ENCODE data around the gene AGPAT4. TPM values are rescaled to one million over a fixed set of nuclear protein-coding genes. Genes with fewer than 3 reads are reported as not detected.

AGPAT4 gene
- total and polyA plus RNA-seq, 9 donors, result 7.0 to 11.4 (median 8.4) TPM

DNA sequence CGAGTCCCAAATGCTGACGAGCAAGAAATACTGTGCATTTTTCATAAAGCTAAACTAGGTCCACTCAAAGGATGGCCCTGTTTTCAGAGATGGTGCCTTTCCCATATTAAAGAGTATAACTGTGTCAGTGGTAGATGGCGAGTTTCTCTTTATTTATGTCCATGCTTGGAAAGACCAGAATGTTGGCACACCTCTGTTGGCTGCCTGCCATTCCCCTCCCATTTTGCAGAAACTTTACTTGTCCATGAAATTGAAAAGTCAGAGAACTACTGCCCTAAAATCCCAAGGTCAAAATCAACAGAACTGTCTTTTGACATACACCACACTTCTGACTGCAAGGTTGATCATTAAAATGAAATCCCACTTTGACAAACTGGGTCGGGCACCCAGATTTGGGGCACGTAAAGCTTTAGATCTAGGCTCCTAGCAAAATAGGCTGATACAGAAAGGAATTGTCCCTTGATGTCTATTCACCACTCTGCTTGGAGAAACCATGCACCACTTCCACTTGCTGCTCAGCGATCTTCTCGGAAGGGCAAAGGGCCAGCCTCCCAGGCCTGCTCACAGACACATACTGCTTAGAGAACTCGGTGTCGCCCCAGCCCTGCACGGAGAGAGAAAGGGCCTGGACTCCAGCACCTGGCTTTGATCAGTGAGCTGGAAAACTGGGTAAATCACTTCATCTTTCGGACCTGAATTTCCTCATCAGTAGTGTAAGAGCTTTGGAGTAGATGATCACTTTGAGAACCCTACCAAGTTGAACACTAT lies 130.0 kb downstream of the AGPAT4 start:
- Histone ChIP-seq H3K4me3 (ENCODE audit: low read length) (no peak overlapping the region), H3K36me3 (ENCODE audit: control insufficient read depth, insufficient read depth, low read length) (peaks cover 29% of the 10 kb centered on the region), H3K27me3 (ENCODE audit: control insufficient read depth, insufficient read depth, low read length) (no peaks in the 10 kb centered on the region), H3K27ac (ENCODE audit: low read length) (no peak overlapping the region), H3K9me3 (replicated peaks; ENCODE audit: control insufficient read depth, low read depth, low read length) (no peaks in the 10 kb centered on the region), H3K4me1 (ENCODE audit: control insufficient read depth, insufficient read depth, low read length) (peaks cover 9% of the 10 kb centered on the region)
- DNase-seq, result no peak
- WGBS (ENCODE audit: insufficient coverage), result 73% methylated on average over 7 of the region's 11 CpGs

DNA sequence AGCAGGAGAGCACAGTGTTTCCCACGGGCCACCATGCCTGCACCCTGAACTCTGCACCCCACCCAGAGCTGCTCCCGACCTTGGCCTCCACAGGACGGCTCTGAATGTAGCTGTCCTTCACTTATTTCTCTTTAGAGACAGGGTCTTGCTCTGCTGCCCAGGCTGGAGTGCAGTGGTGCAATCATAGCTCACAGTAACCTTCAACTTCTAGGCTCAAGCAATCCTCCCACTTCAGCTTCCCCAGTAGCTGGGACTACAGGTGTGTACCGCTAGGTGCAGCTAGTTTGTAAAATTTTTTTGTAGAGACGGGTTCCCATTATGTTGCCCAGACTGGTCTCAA lies 130.9 kb downstream of the AGPAT4 start:
- 96% methylated on average over 3 of the region's 5 CpGs for WGBS (ENCODE audit: insufficient coverage)
- no peaks in the 10 kb centered on the region for H3K27me3 ChIP-seq (ENCODE audit: control insufficient read depth, insufficient read depth, low read length)
- H3K9me3 ChIP-seq (replicated peaks; ENCODE audit: control insufficient read depth, low read depth, low read length), result no peaks in the 10 kb centered on the region
- no peak overlapping the region for H3K4me3 ChIP-seq (ENCODE audit: low read length)
- peaks cover 27% of the 10 kb centered on the region for H3K36me3 ChIP-seq (ENCODE audit: control insufficient read depth, insufficient read depth, low read length)
- DNase-seq, result no peak
- peaks cover 13% of the 10 kb centered on the region for H3K4me1 ChIP-seq (ENCODE audit: control insufficient read depth, insufficient read depth, low read length)
- no peak overlapping the region for H3K27ac ChIP-seq (ENCODE audit: low read length)

DNA sequence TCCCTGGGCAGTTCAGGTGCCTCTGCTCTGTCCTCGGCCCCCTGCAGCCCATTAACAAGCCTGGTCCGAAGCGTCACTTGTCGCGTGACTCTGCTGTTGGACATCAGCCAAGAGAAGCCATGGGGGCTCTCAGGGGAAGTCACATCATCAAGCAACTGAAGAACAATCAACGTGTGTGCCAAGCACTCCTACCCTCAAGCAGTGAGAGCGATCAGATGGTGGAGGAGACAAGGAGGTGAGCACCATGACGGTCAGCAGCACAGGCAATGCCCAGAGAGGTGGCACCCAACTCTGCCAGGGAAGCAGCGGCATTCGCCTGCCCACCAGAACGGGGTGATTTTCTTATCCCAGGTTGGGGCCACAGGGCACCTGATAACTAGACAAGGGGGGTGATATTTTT lies 132.7 kb downstream of the AGPAT4 start:
- H3K4me3 ChIP-seq (ENCODE audit: low read length), result no peak overlapping the region
- WGBS (ENCODE audit: insufficient coverage), result 54% methylated on average over 9 of the region's 11 CpGs
- H3K9me3 ChIP-seq (replicated peaks; ENCODE audit: control insufficient read depth, low read depth, low read length), result no peaks in the 10 kb centered on the region
- peaks cover 13% of the 10 kb centered on the region for H3K4me1 ChIP-seq (ENCODE audit: control insufficient read depth, insufficient read depth, low read length)
- no peak overlapping the region for H3K27ac ChIP-seq (ENCODE audit: low read length)
- peaks cover 30% of the 10 kb centered on the region for H3K36me3 ChIP-seq (ENCODE audit: control insufficient read depth, insufficient read depth, low read length)
- H3K27me3 ChIP-seq (ENCODE audit: control insufficient read depth, insufficient read depth, low read length), result no peaks in the 10 kb centered on the region
- DNase-seq, result no peak

DNA sequence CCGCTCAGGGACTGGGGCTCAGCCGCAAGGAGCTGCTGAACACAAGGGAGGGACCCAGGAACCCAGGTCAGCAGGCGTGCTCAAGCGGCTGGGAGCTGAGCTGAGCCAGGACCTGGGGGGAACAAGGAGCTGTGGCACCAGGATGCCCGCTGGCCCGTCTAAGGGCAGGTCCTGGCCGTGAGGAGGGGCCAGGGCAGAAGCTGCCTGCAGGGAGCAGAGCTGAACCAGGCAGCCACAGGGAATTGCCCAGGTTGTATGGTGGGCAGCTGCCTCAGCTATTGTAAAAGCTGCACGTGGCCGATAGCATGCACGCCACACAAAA lies 133.3 kb downstream of the AGPAT4 start:
- Histone ChIP-seq H3K27ac (ENCODE audit: low read length) (no peak overlapping the region), H3K4me3 (ENCODE audit: low read length) (no peak overlapping the region), H3K4me1 (ENCODE audit: control insufficient read depth, insufficient read depth, low read length) (peaks cover 17% of the 10 kb centered on the region), H3K36me3 (ENCODE audit: control insufficient read depth, insufficient read depth, low read length) (peaks cover 36% of the 10 kb centered on the region), H3K9me3 (replicated peaks; ENCODE audit: control insufficient read depth, low read depth, low read length) (no peaks in the 10 kb centered on the region), H3K27me3 (ENCODE audit: control insufficient read depth, insufficient read depth, low read length) (no peaks in the 10 kb centered on the region)
- 89% methylated on average over 10 of the region's 10 CpGs for WGBS (ENCODE audit: insufficient coverage)
- DNase-seq, result no peak

DNA sequence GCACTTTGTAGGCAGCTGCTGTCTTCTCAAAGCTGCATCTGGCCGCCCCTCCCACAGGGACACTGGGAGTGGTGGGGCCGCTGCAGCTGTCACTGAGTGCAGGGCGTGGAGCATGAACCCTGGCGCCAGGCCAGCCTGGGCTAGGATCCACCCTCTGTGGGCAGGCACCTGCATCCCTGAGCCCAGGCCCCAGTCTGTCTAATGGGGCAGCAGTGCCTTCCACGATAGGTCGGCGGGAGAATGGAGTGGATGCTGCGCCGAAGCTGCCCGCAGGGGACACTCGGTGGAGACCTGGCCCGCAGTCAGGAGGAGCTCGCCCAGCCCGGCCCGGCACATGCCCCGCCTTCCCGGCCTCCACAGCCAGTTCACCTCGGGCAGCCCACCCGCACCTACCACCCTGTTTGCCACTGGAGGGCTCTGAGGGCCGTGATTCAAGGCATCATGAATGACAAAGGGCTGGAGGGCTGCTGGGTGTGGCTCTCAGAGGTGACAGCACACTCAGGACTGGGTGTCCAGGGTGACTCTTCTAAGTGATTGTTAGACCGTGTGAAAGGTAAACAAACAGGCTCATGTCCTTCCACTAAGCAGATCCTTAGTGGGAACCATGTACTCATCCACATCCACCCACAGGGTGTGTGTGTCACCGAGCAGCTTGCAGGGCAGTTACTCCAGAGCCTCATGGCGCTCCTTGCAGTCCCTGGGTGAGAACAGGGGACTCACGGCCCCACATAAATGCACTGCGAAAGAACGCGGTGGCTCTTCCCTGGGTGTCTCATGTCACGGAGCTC lies 133.9 kb downstream of the AGPAT4 start:
- Histone ChIP-seq H3K36me3 (ENCODE audit: control insufficient read depth, insufficient read depth, low read length) (peaks cover 41% of the 10 kb centered on the region), H3K27me3 (ENCODE audit: control insufficient read depth, insufficient read depth, low read length) (no peaks in the 10 kb centered on the region), H3K4me3 (ENCODE audit: low read length) (no peak overlapping the region), H3K9me3 (replicated peaks; ENCODE audit: control insufficient read depth, low read depth, low read length) (no peaks in the 10 kb centered on the region), H3K27ac (ENCODE audit: low read length) (no peak overlapping the region), H3K4me1 (ENCODE audit: control insufficient read depth, insufficient read depth, low read length) (peaks cover 19% of the 10 kb centered on the region)
- WGBS (ENCODE audit: insufficient coverage), result 84% methylated on average over 18 of the region's 28 CpGs
- DNase-seq, result peak; percentile 58

DNA sequence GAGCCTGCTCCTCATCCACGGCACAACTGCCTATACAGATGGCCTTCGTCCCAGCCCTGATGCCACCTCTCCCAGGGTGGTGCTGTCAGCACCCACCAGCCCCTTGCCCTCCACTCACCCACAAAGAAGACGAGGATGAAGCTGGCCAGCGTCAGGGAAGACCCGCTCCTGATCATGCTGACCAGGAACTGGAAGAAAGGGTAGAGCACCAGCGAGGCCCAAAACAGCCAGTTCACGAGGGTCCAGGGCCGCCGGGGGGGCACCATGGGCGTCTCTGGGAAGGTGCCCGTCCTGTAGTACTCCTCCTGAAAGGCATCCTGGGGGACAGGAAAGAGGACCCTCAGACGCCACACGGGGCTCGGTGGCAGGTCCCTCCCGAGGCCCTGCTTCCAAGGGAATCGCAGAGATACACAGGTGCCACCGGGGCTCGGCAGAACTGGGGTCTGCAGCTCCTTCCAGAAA lies 134.5 kb downstream of the AGPAT4 start:
- H3K9me3 ChIP-seq (replicated peaks; ENCODE audit: control insufficient read depth, low read depth, low read length), result no peaks in the 10 kb centered on the region
- 76% methylated on average over 17 of the region's 18 CpGs for WGBS (ENCODE audit: insufficient coverage)
- H3K27me3 ChIP-seq (ENCODE audit: control insufficient read depth, insufficient read depth, low read length), result no peaks in the 10 kb centered on the region
- peaks cover 19% of the 10 kb centered on the region for H3K4me1 ChIP-seq (ENCODE audit: control insufficient read depth, insufficient read depth, low read length)
- H3K4me3 ChIP-seq (ENCODE audit: low read length), result no peak overlapping the region
- peaks cover 41% of the 10 kb centered on the region for H3K36me3 ChIP-seq (ENCODE audit: control insufficient read depth, insufficient read depth, low read length)
- H3K27ac ChIP-seq (ENCODE audit: low read length), result no peak overlapping the region
- no peak for DNase-seq

DNA sequence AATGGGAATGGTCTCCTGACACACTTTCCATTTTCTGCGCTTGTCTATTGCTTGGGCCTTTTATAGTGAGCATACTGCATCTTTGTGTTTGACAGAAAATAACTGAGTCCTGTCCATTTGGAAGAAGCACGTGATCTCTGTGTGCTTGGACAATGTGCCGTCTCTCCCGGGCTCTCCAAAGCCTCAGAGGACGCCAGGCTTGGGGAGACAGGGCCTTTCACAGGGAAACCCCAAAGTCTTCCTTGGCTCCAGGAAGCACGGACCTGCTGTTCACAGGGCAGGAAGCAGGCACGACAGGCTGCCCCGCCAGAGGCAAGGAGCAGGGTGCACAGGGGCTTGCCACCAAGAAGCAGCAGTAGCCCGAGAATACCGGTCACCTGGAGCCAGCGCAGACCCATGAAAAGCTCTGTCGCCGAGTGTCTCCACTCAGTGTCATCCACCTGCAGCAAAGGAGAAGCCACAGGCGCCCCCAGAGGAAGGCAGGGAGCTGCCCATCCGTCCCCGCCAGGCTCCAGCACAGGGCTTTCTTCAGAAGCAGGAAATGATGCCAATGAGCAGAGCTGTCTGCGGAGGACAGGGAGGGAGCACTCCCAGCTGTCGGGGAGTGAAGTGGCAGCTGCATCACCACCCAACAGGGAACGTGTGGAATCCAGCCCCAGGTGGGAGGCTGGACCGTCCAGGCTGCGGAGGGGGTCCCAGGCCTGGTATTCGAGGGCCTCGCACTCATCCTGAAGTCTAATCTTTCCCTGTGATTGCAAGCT lies 135.1 kb downstream of the AGPAT4 start:
- Histone ChIP-seq H3K4me1 (ENCODE audit: control insufficient read depth, insufficient read depth, low read length) (peaks cover 23% of the 10 kb centered on the region), H3K27me3 (ENCODE audit: control insufficient read depth, insufficient read depth, low read length) (no peaks in the 10 kb centered on the region), H3K27ac (ENCODE audit: low read length) (no peak overlapping the region), H3K9me3 (replicated peaks; ENCODE audit: control insufficient read depth, low read depth, low read length) (no peaks in the 10 kb centered on the region), H3K36me3 (ENCODE audit: control insufficient read depth, insufficient read depth, low read length) (peaks cover 41% of the 10 kb centered on the region), H3K4me3 (ENCODE audit: low read length) (no peak overlapping the region)
- WGBS (ENCODE audit: insufficient coverage), result 86% methylated on average over 22 of the region's 23 CpGs
- DNase-seq, result no peak

DNA sequence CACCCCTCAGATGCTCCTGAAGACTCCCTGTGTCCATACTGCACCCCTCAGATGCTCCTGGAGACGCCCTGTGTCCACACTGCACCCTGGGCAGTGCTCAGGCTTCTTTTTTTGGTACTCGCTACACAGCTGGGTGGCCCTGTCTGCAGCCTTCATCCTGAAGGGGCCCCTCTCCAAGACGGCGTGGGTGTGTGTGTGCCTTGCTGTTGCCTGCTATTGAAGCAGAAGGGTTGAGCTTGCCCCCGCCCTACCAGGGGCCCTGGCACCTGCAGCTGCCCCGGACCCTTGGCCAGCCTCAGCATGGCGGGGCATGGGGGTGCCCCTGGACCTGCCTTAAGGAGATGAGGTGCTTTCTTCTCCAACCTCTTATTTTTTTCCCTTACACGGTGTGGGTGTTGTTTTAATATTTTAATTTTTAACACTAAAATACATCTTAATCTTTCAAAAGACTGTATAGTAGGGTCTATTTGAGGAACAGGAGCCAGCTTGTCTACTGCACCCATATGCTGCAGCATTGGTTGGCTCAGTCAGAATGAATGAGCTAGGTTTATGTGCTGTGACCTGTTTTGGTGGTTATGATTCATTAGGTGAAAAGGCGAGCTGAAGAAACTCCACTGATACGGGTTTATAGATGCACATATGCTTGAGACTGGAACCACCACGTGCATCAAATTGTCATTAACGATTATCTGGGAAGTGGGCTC lies 135.9 kb downstream of the AGPAT4 start:
- Histone ChIP-seq H3K4me1 (ENCODE audit: control insufficient read depth, insufficient read depth, low read length) (peaks cover 27% of the 10 kb centered on the region), H3K36me3 (ENCODE audit: control insufficient read depth, insufficient read depth, low read length) (peaks cover 38% of the 10 kb centered on the region), H3K27ac (ENCODE audit: low read length) (no peak overlapping the region), H3K27me3 (ENCODE audit: control insufficient read depth, insufficient read depth, low read length) (no peaks in the 10 kb centered on the region), H3K9me3 (replicated peaks; ENCODE audit: control insufficient read depth, low read depth, low read length) (no peaks in the 10 kb centered on the region), H3K4me3 (ENCODE audit: low read length) (no peak overlapping the region)
- DNase-seq, result no peak
- 89% methylated on average over 9 of the region's 12 CpGs for WGBS (ENCODE audit: insufficient coverage)

DNA sequence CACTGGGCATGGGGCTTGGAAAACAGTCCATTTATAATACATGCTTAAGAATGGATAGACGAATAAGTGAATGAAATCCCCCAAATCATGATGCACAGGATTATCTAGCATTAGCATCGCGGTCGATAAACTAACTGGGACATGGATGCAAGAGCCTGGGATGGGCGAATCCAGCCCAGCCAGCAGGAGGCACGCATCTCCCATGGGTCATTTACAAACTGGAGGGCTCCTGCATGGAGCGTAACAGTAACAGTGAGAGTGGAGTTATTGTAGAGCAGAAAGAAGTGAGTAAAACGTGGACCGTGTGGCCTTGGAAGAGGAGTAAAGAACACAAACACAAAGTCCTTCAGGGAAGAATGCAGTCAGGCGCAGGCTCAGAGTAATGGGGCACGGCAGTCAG lies 136.5 kb downstream of the AGPAT4 start:
- DNase-seq, result no peak
- Histone ChIP-seq H3K36me3 (ENCODE audit: control insufficient read depth, insufficient read depth, low read length) (peaks cover 36% of the 10 kb centered on the region), H3K4me3 (ENCODE audit: low read length) (no peak overlapping the region), H3K9me3 (replicated peaks; ENCODE audit: control insufficient read depth, low read depth, low read length) (no peaks in the 10 kb centered on the region), H3K27me3 (ENCODE audit: control insufficient read depth, insufficient read depth, low read length) (no peaks in the 10 kb centered on the region), H3K27ac (ENCODE audit: low read length) (no peak overlapping the region), H3K4me1 (ENCODE audit: control insufficient read depth, insufficient read depth, low read length) (peaks cover 27% of the 10 kb centered on the region)
- 90% methylated on average over 10 of the region's 11 CpGs for WGBS (ENCODE audit: insufficient coverage)

Data from muscle of leg (tissue), 11 donors.